ENCODE measurements around the gene ZNF692. TPM values are rescaled to one million over a fixed set of nuclear protein-coding genes. Genes with fewer than 3 reads are reported as not detected.

The ZNF692 gene
- total RNA-seq, 1 donor from 2014 or later: 37.8 TPM

GRCh38 chr1:248813546-248813945, 45.3 kb downstream of the ZNF692 start:
- Histone ChIP-seq H3K4me3 (no peak overlapping the region), H3K9ac (no peak overlapping the region), H3K27me3 (no peaks in the 10 kb centered on the region), H4K20me1 (ENCODE audit: low read depth) (peaks cover 3% of the 10 kb centered on the region), H2AFZ (replicated peaks) (no peak overlapping the region), H3K27ac (no peak overlapping the region), H3K9me3 (ENCODE audit: low read depth) (no peaks in the 10 kb centered on the region), H3K79me2 (ENCODE audit: low read depth) (peaks cover 3% of the 10 kb centered on the region), H3K36me3 (no peaks in the 10 kb centered on the region), H3F3A (ENCODE audit: low read depth) (no peaks in the 10 kb centered on the region), H3K4me1 (no peaks in the 10 kb centered on the region), H3K4me2 (no peak overlapping the region)
- no peak overlapping the region for H3K4me3 Mint-ChIP-seq
- no peak for TF ChIP-seq EZH2 (IDR thresholded peaks at IDR 0.05)
- no peaks in the 10 kb centered on the region for H3K9me3 Mint-ChIP-seq
- H3K27me3 Mint-ChIP-seq (ENCODE audit: insufficient read depth, low read depth): peaks cover 5% of the 10 kb centered on the region
- H3K4me1 Mint-ChIP-seq: no peaks in the 10 kb centered on the region
- H3K27ac Mint-ChIP-seq: no peak overlapping the region
- peaks cover 20% of the 10 kb centered on the region for H3K36me3 Mint-ChIP-seq
- DNase-seq (ENCODE audit: low spot score): no peak

GRCh38 chr1:248812736-248813425, 46.0 kb downstream of the ZNF692 start:
- Histone ChIP-seq H2AFZ (replicated peaks) (no peak overlapping the region), H3K4me3 (no peak overlapping the region), H3K27me3 (no peaks in the 10 kb centered on the region), H4K20me1 (ENCODE audit: low read depth) (peaks cover 2% of the 10 kb centered on the region), H3K9me3 (ENCODE audit: low read depth) (no peaks in the 10 kb centered on the region), H3K79me2 (ENCODE audit: low read depth) (no peaks in the 10 kb centered on the region), H3F3A (ENCODE audit: low read depth) (no peaks in the 10 kb centered on the region), H3K36me3 (no peaks in the 10 kb centered on the region), H3K9ac (no peak overlapping the region), H3K4me1 (no peaks in the 10 kb centered on the region), H3K27ac (no peak overlapping the region), H3K4me2 (no peak overlapping the region)
- DNase-seq (ENCODE audit: low spot score): no peak
- Mint-ChIP-seq H3K27me3 (ENCODE audit: insufficient read depth, low read depth) (peaks cover 2% of the 10 kb centered on the region), H3K4me3 (no peak overlapping the region), H3K4me1 (no peaks in the 10 kb centered on the region), H3K9me3 (no peaks in the 10 kb centered on the region), H3K27ac (no peak overlapping the region), H3K36me3 (peaks cover 20% of the 10 kb centered on the region)
- TF ChIP-seq EZH2 (IDR thresholded peaks at IDR 0.05) (no peak), EZH2phosphoT487 (IDR thresholded peaks at IDR 0.05) (no peak), CTCF (IDR thresholded peaks at IDR 0.05) (no peak)

- Histone ChIP-seq H3K36me3 (no peaks in the 10 kb centered on the region), H3K9me3 (ENCODE audit: low read depth) (no peaks in the 10 kb centered on the region), H2AFZ (replicated peaks) (no peak overlapping the region), H3K27ac (no peak overlapping the region), H3K4me1 (no peaks in the 10 kb centered on the region), H3K27me3 (no peaks in the 10 kb centered on the region), H3K4me3 (no peak overlapping the region), H4K20me1 (ENCODE audit: low read depth) (no peaks in the 10 kb centered on the region), H3F3A (ENCODE audit: low read depth) (no peaks in the 10 kb centered on the region), H3K79me2 (ENCODE audit: low read depth) (no peaks in the 10 kb centered on the region), H3K9ac (no peak overlapping the region), H3K4me2 (no peak overlapping the region)
- TF ChIP-seq CTCF (IDR thresholded peaks at IDR 0.05) (no peak), EZH2phosphoT487 (IDR thresholded peaks at IDR 0.05) (no peak), EZH2 (IDR thresholded peaks at IDR 0.05) (no peak)
- Mint-ChIP-seq H3K4me1 (no peaks in the 10 kb centered on the region), H3K4me3 (no peak overlapping the region), H3K27ac (no peak overlapping the region), H3K27me3 (ENCODE audit: insufficient read depth, low read depth) (peaks cover 2% of the 10 kb centered on the region), H3K9me3 (no peaks in the 10 kb centered on the region), H3K36me3 (peaks cover 19% of the 10 kb centered on the region)
- DNase-seq (ENCODE audit: low spot score): no peak
These were observed 47.1 kb downstream of the ZNF692 start for GRCh38 chr1:248811514-248812490.

Measured in neural progenitor cell (in vitro differentiated cells).